Measurements from ENCODE around the gene SPDYC.

The SPDYC gene

DNA sequence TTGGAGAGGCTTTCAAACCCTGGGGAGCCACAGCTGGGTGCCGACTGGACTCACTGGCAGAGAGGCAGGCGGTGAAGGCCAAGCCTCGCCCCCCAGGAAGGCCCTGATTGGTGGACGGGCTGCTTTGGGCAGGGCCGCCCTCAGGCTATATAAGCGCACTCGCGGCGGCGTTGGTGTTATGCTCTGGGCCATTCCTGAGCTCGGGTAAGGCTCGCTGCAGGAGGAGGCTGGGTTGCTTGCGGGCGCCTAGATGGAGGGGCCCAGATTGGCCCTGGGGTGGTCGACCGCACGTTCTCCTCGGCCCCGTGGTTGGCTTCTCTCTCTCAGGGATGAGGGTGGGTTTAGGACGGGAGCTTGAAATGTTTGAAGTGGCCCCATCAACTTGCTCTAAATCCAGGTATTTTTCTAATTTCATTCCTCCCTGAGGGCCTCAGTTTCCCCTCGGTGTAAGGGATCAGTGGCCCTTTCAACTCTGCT, at the start of gene SPDYC:
SPDYC (plus strand) TSS at position 176 of the 477 bp plus-strand sequence. CDS start 1,125 bp downstream, outside the sequence.
- DNase-seq (ENCODE audit: low read depth in 2 of 2), result no peak

DNA sequence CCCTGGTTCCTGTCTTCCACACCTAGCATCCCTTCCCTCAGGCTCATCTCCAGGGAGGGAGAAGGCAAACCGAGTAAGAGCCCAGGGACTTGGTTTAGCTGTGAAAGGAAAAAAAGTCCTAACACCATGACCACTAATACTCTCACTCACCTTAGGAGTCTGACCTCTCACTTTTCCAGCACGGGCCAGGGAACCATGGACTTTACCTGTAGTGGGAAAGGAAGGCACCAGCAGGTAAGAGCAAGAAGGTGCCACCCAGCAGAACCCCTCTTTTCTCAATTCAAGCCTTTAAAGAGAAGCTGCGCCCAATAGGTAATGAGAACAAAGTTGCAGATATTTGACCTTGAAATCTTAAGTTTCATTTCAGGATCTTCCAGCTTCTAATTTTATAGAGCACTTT, 49.2 kb upstream of the SPDYC start:
- DNase-seq (ENCODE audit: low read depth in 2 of 2), result no peak

DNA sequence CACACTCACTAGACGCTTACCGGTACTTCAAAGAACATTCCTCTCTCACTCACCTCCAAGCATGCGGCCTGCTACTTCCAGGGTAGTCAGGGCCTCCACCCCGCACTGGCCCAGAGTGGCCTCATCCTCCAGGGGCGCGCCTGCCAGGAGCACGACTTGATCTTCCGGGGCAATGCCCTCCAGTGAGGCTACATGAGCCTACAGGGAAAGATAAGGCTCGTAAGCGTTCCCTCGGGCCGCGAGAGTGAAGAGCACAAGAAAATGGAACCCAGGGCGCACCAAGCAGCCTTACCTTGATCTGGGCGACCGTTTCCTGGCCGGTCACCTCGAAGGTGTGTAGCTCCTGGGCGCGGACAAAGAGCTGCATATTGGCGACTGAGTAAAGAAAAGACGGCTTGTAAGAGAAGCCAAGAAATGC, 48.6 kb upstream of the SPDYC start:
- DNase-seq (ENCODE audit: low read depth in 2 of 2), result no peak

DNA sequence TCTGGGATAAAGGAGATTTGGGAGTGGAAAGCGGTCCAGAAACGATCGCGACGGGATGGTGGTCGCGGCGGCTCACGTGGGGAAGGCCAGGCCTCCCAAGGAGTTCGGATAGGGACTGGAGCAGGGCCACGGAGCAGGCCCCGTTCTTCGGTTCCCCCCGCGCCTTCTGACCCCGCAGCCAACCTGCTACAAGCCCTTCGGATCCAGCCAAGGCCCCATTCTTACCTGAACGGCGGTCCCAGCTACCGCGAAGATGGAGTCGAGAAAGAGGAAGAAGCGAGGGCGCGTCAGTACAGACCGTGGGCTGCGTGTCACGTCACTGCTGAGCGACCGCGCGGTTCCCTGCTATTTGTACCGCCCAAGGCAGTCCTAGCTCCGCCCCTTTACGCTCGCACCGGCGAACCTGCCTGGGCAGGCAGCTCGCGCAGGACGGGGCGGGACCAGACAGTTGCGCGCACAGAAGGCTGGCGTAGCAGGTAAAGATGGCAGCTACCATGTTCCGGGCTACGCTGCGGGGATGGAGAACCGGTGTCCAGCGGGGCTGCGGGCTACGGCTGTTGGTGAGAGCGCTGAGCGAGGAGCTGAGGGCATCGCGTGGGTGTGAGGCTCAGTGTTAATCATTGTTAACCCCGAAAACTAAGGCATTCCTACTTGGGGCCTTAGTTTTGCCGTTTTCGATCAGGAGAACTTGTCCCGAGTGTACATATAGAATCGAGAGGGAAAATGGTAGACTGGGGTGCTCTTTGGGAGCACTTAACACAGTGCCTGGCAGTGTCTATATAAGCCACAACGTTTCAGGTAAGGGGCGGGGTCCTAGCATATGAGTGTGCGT, 48.0 kb upstream of the SPDYC start, which contains the start of the genes FAU and MRPL49:
FAU (minus strand) TSS at position 270 of the 832 bp plus-strand sequence. CDS start 321 bp downstream, outside the sequence.
MRPL49 (plus strand) TSS at position 457 of the 832 bp plus-strand sequence; CDS start at position 483, 26 bp downstream.
- peak; percentile 96 to 97 for DNase-seq (ENCODE audit: low read depth in 2 of 2)

- DNase-seq (ENCODE audit: low read depth in 2 of 2), result no peak
These were observed 45.4 kb upstream of the SPDYC start for GRCh38 chr11:65124480-65125196.

DNA sequence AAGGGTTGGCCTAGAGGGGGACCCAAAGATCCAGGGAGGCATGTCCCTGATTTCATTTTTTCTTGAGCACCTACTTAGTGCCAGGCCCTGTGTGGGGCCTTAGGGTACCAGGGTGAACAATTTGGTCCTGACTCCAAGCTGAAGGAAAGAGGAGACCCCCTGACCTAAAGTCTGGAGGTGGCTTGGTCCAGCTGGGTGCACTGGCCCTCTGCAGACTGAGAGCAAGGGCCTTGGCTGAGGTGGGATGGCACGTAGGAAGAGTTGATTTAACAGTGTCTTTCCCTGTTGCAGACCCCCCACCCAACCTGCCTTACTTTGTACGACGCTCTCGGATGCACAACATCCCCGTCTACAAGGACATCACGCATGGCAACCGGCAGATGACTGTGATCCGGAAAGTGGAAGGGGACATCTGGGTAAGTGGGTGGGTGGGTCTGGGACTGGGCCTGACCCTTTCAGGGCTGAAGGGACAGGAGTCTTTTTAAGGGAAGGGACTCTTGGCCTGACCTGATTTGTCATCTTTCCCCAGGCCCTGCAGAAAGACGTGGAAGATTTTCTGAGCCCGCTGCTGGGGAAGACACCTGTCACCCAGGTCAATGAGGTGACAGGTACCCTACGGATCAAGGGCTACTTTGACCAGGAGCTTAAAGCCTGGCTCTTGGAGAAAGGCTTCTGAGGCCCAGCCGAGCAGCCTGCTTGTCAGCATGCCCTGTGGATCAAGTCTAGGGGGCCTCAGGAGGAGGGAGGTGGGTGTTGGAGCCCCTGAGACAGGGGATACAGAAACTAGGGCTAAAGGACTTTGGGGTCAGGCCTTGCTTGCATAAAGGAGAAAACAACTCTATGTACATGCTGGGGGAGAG, 44.6 kb upstream of the SPDYC start:
- DNase-seq (ENCODE audit: low read depth in 2 of 2), result no peak

GRCh38 chr11:65126624-65127274, 43.3 kb upstream of the SPDYC start:
- no peak for DNase-seq (ENCODE audit: low read depth in 2 of 2)

DNA sequence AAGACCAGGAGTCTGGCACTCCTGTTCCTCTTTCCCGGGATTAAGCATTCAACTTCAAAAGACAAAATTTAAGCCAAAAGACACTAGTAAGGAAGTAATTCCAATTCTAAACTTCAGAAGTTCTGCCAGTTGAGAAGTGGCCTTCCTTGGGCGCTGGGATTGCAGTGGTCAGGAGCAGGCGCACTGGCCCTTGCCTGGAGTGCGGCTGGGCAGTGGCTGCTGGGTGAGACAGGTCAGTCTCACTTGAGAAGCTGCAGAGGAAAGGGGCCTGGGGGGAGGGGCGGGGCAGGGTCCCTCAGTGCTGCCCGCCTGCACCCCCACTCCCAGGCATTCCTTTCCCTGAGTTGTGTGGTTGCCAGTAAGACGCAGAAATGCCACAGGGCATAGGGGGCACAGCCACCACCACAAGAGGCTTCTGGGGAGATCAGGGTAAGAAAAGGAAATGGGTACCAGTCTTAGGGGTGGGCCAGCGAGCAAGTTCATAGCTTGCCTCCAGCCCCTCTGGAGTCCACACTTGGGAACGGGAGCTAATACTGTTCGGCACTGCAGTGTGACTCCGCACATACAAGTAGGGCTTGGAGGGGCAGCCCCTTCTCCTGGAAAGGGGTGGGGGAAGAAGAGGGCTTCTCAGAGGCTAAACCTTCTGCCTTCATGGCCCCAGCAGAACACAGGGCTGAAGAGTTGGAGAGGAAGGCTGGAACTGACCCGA, 42.4 kb upstream of the SPDYC start:
- DNase-seq (ENCODE audit: low read depth in 2 of 2), result no peak

- no peak for DNase-seq (ENCODE audit: low read depth in 2 of 2)
These were observed 41.6 kb upstream of the SPDYC start for GRCh38 chr11:65128182-65129145.

DNA sequence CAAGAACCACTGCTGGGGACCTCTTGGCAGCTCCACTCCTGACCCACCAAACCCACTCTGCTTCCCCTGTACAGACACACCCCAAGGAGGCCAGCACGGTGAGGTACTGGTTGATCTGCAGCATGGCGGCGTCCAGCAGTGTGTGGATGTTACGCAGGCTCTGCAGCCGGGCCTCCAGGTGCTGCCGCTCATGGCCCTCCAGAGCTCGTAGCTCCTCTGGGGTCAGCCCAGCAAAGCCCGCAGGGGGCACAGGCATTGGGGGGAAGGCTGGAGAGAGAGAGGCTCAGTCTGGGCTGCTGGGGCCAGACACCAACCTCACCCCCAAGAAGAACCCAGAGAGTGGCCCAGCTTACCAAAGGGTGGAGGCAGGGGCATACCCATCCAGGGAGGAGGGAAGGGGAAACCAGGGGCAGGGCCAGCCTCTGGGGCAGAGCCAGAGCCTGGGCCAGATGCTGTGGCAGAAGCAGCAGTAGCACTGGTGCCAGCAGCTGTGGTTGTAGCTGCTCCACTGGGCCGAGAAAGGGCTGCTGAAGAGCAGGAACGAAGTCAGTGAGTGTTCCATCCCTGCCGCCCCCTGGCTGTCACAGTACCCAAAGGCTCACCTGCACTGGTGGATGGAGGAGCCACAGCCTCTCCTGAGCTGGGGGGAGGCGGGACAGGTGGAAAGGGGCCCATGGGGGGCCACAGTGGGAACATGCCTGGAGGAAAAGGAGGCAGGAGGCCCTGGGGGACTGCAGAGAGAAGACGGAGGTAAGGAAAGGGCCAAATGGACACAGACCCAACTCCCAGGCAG, 40.2 kb upstream of the SPDYC start:
- DNase-seq (ENCODE audit: low read depth in 2 of 2), result no peak

- DNase-seq (ENCODE audit: low read depth in 2 of 2), result no peak
These were observed 39.2 kb upstream of the SPDYC start for GRCh38 chr11:65130631-65131416.

GRCh38 chr11:65131417-65131776, 38.6 kb upstream of the SPDYC start:
- DNase-seq (ENCODE audit: low read depth in 2 of 2), result no peak

DNA sequence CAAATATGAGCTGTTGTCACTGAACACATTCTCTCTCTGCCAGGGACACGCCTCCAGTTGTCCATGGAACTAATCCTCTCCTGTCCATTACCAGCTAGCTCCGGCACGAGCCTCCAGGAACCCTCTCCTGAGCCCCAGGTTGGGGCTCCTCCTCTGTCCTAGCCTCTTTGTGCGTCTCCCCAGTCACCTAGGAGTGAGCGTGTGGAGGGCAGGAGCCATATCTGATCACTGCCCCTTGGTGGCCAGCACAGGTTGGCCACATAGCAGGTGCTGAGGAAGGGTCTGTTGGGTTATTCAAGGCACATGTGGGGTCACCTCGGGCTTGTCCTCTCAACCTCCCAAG, 38.2 kb upstream of the SPDYC start:
- DNase-seq (ENCODE audit: low read depth in 2 of 2), result no peak

DNA sequence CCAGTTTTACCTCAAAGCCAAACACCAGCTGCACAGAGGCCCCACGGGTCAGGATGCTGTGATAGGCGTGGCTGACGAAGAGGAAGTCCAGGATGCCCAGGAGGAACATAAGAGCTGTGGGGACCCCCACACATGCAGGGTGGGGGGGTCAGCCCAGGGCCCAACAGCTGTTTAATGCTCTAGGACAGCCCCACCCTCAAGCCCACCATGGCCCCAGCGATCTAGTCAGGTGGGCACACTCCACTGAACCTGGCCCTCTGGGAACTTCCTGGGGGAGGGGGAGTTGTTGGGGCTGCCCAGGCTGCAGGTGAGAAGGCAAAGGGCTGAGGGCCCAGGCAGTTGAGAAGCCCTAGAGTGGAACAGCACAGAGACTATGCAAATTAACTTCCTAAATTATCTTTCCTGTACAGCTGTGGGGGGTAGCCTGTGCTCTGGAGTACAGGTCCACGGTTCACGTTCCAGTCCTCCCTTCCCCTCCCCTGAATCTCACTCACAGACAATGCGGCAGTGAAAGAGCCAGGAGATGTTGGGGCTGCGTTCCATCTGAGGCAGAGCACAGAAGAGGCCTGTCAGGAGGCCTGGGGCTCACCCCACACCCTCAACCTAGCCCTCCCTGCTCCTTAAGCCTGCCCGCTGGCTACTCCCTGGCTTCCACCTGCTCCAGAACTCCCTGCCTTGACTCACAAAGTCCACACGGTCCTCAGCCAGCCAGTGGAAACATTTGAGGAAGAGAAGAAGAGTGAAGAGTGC, 37.6 kb upstream of the SPDYC start:
- DNase-seq (ENCODE audit: low read depth in 2 of 2), result no peak

GRCh38 chr11:65132988-65133700, 36.9 kb upstream of the SPDYC start:
- DNase-seq (ENCODE audit: low read depth in 2 of 2), result peak; percentile 34 to 52

DNA sequence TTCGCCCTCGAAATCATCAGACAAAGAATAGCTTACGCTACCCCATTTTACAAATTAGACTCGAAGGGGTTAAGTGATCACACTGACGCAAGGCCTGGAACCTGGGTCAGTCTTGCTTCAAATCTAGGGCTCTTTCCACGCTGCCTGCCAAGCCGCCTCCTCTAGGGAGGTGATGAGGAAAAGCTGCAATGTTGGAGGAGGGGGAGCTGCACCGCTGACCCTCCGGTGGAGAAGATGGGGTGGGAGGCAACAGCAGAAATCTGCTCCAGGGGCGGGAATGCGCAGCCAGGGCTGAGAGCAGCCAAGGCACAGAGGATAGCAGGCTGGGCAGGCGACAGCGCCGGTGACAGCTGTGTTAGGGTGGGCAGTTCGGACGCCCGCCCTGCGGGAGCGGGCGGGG, 36.3 kb upstream of the SPDYC start:
- no peak for DNase-seq (ENCODE audit: low read depth in 2 of 2)
